Parathyroid adenoma (tissue), 2 donors: ENCODE data around the gene ZNF571.

ENCODE experiments used
- H2AFZ ChIP-seq: fragments of 300-600 bp; sonication (generic); one replicate; pipeline ENCODE4 v1.7.0; 2017; ENCODE audit warnings: antibody characterized with exemption, mild to moderate bottlenecking
- H3K27ac ChIP-seq: fragments of 300-600 bp; sonication (generic); one replicate; pipeline ENCODE4 v1.7.0; 2017
- H3K27me3 ChIP-seq: fragments of 300-600 bp; sonication (generic); one replicate; pipeline ENCODE4 v1.7.0; 2017; ENCODE audit warnings: low read length; ENCODE audit not compliant: control insufficient read depth, insufficient read depth
- H3K36me3 ChIP-seq: fragments of 300-600 bp; sonication (generic); one replicate; pipeline ENCODE4 v1.7.0; 2017; ENCODE audit warnings: low read length; ENCODE audit not compliant: control insufficient read depth, insufficient read depth
- H3K4me1 ChIP-seq: fragments of 300-600 bp; sonication (generic); one replicate; pipeline ENCODE4 v1.7.0; 2017; ENCODE audit warnings: control low read depth
- H3K4me2 ChIP-seq: fragments of 300-600 bp; sonication (generic); one replicate; pipeline ENCODE4 v1.7.0; 2017; ENCODE audit warnings: low read length
- H3K4me3 ChIP-seq: fragments of 300-600 bp; sonication (generic); one replicate; pipeline ENCODE4 v1.7.0; 2017; ENCODE audit warnings: low read depth, low read length
- H3K79me2 ChIP-seq: fragments of 300-600 bp; sonication (generic); one replicate; pipeline ENCODE4 v1.7.0; 2017; ENCODE audit warnings: control low read depth
- H3K9ac ChIP-seq: fragments of 300-600 bp; sonication (generic); one replicate; pipeline ENCODE4 v1.7.0; 2017; ENCODE audit warnings: mild to moderate bottlenecking
- H3K9me3 ChIP-seq: fragments of 300-600 bp; sonication (generic); one replicate; pipeline ENCODE4 v1.7.0; 2017; ENCODE audit warnings: low read length; ENCODE audit not compliant: control insufficient read depth
- TF ChIP-seq, protein P1 (sequence below): fragments of 300-600 bp; sonication (generic); IDR thresholded peaks from one replicate; pipeline ENCODE4 v1.7.0; 2017; ENCODE audit warnings: antibody characterized with exemption, mild to moderate bottlenecking
- donor health status: primary hyperparathyroidism.

The ZNF571 gene

DNA sequence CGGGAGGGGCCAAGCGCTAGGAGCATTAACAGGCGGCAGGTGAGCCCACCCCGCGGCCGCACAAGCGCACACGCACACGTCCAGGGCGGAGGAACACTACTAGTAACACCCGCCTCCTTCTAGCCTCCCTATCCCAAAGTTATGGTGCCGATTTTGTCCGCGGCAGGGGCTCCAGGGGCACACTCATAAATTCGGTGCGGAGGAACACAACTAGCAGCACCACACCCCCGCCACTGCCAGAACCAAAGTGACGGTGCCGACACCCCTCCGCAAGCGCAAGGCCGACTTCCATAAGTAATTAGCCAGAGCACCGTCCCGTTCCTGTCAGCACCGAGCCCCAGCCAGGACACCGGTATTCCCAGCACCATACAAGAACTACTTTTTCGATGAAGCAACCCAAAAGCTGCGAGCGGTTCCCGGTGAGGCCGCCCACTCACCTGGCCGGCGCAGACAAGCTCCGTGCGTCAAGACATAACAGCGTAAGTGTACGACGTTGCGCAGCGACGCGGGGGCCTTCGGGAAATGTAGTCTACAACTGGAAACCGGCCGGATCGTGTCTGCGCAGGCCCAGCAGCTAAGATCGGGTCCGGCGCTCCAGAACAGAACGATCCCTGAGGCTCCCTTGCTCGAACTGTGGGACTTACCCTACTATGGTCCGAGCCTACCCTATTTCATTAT is at the start of gene ZNF571, which contains the start of gene ZNF540:
Gene ZNF571 (minus strand): TSS at position 489 of the 678 bp plus-strand sequence. CDS start 8,116 bp downstream, outside the sequence.
Gene ZNF540 (plus strand): TSS at position 573 of the 678 bp plus-strand sequence. CDS start 3,572 bp downstream, outside the sequence.
- H3K9me3 ChIP-seq = no peaks in the 10 kb centered on the region
- H3K27me3 ChIP-seq = no peaks in the 10 kb centered on the region
- H3K4me1 ChIP-seq = no peaks in the 10 kb centered on the region
- peak within 1 kb of the TSS; percentile 90 for H3K27ac ChIP-seq
- peak within 1 kb of the TSS; percentile 79 for H3K4me2 ChIP-seq
- H3K79me2 ChIP-seq = peaks cover 10% of the 10 kb centered on the region
- no peaks in the 10 kb centered on the region for H3K36me3 ChIP-seq
- peak within 1 kb of the TSS; percentile 99 for H3K4me3 ChIP-seq
- H2AFZ ChIP-seq = peak within 1 kb of the TSS; percentile 96
- TF ChIP-seq, protein P1, sequence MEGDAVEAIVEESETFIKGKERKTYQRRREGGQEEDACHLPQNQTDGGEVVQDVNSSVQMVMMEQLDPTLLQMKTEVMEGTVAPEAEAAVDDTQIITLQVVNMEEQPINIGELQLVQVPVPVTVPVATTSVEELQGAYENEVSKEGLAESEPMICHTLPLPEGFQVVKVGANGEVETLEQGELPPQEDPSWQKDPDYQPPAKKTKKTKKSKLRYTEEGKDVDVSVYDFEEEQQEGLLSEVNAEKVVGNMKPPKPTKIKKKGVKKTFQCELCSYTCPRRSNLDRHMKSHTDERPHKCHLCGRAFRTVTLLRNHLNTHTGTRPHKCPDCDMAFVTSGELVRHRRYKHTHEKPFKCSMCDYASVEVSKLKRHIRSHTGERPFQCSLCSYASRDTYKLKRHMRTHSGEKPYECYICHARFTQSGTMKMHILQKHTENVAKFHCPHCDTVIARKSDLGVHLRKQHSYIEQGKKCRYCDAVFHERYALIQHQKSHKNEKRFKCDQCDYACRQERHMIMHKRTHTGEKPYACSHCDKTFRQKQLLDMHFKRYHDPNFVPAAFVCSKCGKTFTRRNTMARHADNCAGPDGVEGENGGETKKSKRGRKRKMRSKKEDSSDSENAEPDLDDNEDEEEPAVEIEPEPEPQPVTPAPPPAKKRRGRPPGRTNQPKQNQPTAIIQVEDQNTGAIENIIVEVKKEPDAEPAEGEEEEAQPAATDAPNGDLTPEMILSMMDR = no peak
- peak within 1 kb of the TSS; percentile 63 for H3K9ac ChIP-seq

DNA sequence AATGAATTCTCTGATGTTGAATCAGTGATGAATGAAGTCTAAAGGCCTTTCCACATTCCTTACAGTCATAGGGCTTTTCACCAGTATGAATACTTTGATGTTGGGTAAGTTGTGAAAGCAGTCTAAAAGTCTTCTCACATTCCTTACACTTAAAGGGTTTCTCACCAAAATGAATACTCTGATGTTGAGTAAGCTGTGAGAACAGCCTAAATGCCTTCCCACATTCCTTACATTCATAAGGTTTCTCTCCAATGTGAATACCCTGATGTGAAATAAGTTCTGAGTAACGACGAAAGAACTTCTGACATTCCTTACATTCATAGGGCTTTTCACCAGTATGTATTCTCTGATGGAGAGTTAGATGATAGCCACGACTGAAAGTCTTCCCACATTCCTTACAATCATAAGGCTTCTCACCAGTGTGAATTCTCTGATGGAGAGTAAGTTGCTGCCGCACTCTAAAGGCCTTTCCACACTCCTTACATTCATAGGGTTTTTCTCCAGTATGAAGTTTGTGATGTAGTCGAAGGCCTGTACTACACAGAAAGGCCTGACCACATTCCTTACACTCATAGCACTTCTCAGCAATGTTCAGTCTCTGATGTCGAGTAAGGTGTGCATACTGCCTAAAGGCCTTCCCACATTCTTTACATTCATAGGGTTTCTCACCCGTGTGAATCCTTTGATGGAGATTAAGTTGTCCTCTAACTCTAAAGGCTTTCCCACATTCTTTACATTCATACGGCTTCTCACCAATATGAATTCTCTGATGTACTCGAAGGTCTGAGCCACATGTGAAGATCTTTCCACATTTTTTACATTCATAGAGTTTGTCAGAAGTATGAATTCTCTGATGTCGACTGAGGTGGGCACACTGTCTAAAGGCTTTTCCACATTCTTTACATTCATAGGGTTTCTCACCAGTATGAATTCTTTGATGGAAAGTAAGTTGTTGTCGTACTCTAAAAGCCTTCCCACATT is 40.8 kb upstream of the ZNF571 start:
- TF ChIP-seq, protein P1 = no peak
- H3K27ac ChIP-seq = no peak overlapping the region
- H3K9me3 ChIP-seq = peaks cover 28% of the 10 kb centered on the region
- H3K79me2 ChIP-seq = no peaks in the 10 kb centered on the region
- no peak overlapping the region for H2AFZ ChIP-seq
- no peak overlapping the region for H3K9ac ChIP-seq
- H3K36me3 ChIP-seq = peaks cover 28% of the 10 kb centered on the region
- no peaks in the 10 kb centered on the region for H3K27me3 ChIP-seq
- H3K4me2 ChIP-seq = no peak overlapping the region
- H3K4me3 ChIP-seq = no peak overlapping the region
- H3K4me1 ChIP-seq = no peaks in the 10 kb centered on the region

DNA sequence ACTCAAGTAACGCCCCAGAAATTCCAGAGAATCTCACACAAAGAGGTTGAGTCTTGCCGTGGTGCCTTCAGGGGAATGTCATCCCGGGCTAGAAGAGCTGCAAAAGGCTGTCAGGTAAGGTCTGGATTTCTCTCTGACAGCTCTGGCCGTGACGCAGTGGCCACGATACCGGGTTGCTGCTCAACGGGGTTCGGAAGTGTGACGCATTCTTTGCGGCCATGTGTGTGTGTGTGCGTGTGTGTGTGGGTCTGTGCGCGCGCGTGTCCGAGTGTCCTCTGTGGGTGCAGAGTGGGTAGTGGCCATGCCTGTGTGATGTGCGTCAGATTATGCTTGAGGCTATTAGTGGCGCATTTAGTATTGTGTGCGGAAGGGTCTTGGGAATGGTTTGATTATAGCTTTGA is 390 bp upstream of the ZNF571 start:
- H3K4me2 ChIP-seq = peak overlapping the region; percentile 79
- H3K4me1 ChIP-seq = no peaks in the 10 kb centered on the region
- H3K36me3 ChIP-seq = no peaks in the 10 kb centered on the region
- H2AFZ ChIP-seq = peak overlapping the region; percentile 96
- peaks cover 10% of the 10 kb centered on the region for H3K79me2 ChIP-seq
- no peaks in the 10 kb centered on the region for H3K27me3 ChIP-seq
- TF ChIP-seq, protein P1 = no peak
- peak overlapping the region; percentile 99 for H3K4me3 ChIP-seq
- peak overlapping the region; percentile 90 for H3K27ac ChIP-seq
- H3K9ac ChIP-seq = peak overlapping the region; percentile 63
- no peaks in the 10 kb centered on the region for H3K9me3 ChIP-seq

DNA sequence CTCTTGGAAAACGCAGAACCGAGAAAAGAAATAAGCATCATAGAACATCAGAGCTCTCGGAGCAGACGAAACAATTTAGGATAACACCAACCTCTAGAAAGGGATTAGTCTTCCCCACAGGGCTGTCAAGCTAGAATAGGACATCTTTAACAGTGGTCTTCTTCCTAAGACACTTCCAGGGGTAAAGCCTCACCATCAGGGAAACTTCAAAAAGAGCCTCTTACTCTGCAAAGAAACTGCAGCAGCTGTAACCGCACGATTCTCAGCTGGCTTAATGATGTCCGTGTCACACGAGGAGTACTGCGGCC is 642 bp downstream of the ZNF571 start:
- no peaks in the 10 kb centered on the region for H3K27me3 ChIP-seq
- peak overlapping the region; percentile 96 for H2AFZ ChIP-seq
- TF ChIP-seq, protein P1 = no peak
- H3K9me3 ChIP-seq = no peaks in the 10 kb centered on the region
- peak overlapping the region; percentile 90 for H3K27ac ChIP-seq
- H3K9ac ChIP-seq = no peak overlapping the region
- H3K4me1 ChIP-seq = no peaks in the 10 kb centered on the region
- H3K79me2 ChIP-seq = peaks cover 10% of the 10 kb centered on the region
- peak overlapping the region; percentile 79 for H3K4me2 ChIP-seq
- H3K36me3 ChIP-seq = no peaks in the 10 kb centered on the region
- H3K4me3 ChIP-seq = peak overlapping the region; percentile 99
